SIG-M5 treated with dmso at 0.1 percent for 504 hours (cell line): Measurements from ENCODE around the gene FGF5.
A peak's percentile ranks its signal among the peaks of the same experiment; 100 is the strongest.
"Not testable (repeated sequence)": the region's sequence is repeated elsewhere in the genome, so short reads cannot be mapped to it uniquely, and the experiment has no call there.

ENCODE experiments used
- DNase-seq: peaks from one replicate; lab custom pipeline; 2025; ENCODE audit not compliant: unreplicated experiment; lab: John Stamatoyannopoulos, UW

Gene FGF5

DNA sequence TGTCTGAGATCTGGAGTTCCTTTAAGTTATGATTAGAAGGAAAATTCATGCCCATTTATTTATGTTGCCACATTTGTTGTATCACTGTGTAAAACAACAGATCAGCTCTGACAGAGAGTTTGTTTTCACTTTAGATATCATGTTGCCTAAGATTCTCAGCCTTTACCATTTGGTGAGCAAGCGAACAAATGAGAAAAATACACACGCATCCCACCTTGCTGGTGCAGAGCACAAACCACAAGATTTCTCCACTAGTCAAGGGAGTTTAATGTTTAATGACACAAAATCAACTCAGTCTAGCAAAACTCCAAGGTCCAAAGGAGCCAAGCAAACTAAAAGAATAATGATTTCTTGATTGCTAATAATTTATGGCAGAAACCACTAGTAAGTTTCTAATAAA, 27.7 kb downstream of the FGF5 start:
- DNase-seq, result no peak

DNA sequence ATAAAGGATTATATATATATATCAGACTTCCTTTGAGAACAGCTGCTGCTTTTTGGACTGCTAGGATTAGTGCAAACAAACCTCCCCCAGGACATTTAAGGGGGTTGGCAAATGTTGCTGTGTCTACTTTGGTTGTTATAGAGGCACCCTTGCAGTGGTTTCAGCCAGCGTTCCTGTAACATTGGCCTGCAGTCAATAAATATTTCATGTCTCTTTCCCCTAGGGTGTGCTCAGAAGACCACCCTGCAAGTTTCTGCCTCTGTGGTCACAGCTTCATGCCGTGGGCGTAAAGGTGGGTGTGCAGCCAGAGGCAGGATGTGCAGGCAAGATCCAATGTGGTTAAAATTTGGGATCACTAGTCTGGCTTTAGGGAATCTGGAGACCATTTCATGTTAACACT, 28.9 kb downstream of the FGF5 start:
- DNase-seq, result no peak

DNA sequence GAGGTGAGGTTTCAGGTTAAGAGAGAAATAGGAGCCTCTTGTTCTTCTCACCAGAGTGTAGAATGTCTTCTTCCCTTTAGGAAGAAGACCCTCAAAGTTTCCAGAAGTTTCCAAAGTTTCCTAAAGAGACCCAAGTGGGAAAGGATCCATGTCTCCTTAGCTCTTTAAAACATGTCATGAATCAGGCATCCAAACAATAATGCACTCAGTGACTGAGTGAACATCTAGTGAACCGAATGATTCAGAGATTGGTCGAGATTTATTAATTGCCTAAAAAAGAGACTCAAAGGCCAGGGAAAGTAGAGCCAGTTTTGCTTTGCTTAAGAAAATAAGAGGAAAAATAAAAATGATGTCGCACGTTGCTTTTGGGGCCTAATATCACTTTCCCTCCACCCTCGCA, 29.4 kb downstream of the FGF5 start:
- DNase-seq, result no peak

DNA sequence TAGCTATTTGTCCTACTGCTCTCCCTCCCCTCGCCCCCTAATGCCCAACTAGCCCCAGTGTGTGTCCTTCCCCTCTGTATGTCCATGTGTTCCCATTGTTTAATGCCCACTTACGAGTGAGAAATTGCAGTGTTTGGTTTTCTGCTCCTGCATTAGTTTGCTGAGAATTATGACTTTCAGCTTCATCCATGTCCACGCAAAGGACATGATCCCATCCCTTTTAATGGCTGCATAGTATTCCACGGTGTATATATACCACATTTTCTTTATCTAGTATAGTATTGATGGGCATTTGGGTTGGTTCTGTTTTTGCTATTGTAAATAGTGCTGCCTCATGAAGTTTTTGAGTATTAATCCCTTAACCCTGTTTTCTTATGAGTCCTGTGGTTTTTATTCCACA, 35.4 kb downstream of the FGF5 start:
- DNase-seq, result no peak

DNA sequence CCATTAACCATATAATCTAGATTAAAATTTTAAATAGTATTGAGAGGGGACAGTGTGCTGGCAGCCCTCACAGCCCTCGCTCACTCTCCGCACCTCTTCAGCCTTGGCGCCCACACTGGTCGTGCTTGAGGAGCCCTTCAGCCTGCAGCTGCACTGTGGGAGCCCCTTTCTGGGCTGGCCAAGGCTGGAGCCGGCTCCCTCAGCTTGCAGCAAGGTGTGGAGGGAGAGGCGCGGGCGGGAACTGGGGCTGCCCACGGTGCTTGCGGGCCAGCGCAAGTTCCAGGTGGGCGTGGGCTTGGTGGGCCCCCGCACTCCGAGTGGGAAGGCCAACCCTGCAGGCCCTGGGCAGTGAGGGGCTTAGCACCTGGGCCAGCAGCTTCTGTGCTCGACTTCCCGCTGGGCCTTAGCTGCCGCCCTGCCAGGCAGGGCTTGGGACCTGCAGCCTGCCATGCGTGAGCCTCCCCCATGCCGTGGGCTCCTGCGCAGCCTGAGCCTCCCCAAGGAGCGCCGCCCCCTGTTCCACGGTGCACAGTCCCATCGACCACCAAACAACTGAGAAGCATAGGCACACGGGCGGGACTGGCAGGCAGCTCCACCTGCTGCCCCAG, 36.3 kb downstream of the FGF5 start:
- DNase-seq, result no peak

DNA sequence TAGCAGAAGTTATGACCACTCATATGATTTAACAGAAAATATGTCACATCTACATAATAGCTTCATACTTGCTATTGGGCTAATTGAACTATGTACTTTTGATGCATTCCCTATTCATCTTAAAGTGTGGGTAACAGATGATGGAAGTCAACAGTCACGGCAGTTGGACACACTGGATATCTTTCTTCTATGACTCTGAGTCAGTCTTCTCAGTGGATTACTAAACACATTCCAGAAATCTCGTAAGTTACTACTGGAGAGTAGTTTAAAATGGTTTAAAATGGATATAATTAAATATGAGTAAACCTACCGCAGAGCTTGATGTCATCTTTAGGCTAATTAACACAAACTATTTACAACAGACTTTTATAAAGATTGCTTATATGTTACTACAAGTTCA, 39.0 kb downstream of the FGF5 start:
- DNase-seq, result no peak

DNA sequence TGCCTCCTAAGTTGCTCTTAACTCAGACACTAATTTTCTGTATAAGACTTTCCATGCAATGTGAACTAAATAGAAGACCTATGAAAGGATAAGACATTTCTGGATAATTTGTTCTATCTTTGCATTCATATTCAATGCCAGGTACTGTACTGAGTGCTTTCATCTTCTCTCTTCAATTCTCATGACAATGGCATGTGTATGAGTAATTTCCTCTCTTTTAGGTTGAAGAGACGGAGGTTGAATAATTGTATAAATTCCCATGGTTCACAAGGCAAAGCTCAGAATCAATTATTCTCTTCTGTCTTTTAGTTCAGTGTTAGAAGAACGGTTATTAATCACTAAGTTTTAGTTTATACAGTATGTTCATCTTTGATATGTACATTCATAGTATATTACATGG, 39.8 kb downstream of the FGF5 start:
- no peak for DNase-seq

DNA sequence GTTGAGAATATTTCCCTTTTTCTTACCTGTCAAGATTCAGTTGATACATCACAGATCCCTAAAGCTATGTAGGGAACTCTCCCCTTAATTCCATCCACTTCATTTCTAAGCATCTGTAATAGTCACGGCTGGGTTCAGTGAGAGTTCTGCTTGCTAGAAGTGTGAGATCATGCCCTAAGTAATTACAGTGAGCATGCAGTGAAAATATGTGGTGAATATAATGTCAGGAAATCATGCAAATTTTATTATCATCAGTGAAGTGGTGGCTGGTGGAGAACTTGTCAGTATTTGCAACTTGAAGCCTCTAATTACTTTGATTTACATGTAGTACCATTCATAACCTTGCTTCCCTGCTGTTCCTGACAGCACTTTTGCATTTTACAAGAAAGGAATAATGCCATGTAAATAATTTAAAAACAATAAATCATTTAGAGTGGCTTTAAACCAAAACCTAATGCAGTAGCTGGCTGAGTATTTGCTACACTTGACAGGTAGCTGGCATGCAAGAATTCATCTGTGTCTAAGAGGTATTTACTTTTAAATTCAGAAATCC, 40.8 kb downstream of the FGF5 start:
- DNase-seq, result no peak

DNA sequence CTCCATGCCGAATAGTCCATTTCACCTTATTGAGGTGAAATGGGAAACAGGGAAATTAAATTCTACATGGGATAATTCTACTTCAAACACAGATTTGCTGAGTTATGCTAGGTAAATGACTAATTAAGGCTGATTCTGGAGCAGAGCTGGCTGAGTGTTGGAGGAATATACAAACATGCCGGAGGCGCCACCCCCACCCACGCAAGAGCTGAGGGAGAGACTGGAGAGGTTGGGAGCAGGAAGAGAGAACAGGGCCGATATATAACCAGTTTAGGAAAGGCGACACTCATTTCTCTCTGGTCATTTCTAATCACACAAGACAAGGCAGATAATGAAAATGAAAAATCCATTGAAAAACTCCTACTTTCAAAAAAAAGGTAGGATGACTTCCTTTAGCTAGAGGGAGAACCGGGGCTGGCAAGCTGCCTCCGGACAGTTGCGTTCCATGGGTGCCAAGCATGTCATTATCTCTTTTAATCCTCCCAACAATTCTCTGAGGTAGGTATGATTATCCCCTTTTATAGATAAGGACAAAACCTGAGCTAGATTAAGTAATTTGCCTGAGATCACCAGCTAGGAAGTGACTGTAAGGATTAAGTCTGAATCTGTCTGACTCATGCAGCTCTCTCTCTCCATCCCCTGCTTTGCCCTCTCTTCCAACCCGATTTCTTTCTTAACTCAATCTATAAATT, 41.5 kb downstream of the FGF5 start:
- no peak for DNase-seq

DNA sequence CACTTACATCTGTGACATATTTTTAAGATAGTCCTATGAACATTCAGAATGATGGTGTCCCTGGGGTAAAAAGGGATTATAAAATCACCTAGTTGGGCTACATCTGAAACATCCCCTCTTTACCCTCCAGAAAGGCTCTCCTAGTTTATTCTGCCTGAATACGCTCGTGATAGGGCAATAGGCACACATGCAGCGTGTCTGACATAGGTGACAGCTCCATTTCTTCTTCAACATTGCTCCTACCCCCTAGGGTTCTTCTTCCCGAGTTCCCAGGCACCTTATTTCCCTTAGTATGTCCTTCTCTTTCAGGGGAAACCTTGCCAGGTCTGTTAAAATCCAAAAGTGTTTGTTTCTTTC, 42.0 kb downstream of the FGF5 start:
- no peak for DNase-seq

DNA sequence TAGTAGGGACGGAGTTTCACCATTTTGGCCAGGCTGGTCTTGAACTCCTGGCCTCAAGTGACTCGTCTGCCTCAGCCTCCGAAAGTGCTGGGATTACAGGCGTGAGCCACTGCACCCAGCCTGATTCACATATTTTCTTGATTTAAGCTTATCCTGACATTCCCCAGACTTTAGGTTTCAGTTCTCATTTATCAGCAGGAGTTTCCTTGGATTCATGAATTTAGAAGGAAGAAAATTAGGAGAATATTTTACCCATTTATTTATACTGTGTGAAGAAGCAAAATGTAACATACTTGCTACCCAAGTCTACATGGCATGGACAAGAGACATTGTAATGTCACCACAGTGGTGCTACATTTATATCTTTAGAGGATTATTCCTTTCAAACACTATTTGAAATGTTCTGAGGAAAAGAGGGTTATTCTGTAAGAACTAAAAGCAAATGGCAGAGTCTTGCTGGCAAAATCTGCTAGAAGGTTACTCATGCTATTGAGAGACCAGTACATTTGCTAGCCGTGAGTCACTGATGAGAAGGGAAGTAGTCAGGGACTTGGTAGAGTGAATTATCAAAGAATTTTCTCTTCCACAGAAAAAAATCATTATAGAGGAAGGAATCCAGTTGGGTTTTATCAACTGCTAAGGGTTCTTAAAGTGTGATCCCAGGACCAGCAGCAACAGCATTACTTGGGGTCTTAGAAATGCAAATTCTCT, 43.0 kb downstream of the FGF5 start:
- no peak for DNase-seq

DNA sequence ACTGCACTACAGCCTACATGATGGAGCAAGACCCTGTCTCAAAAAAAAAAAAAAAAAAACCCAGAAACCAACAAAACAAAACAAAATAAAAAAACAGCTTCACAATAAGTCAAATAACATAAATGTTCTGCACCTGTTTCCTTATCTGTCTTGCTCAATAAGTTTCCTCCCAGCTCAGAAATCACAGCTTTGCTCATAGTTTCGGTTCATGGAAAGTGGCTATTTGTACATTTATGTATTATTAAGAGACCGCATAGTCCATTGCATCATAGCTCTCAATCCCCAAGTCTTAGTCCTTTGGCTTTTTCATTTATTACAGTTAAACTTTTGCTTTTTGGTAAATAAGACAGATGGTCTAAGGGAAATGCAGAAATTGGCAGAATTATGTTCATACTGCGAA, 44.7 kb downstream of the FGF5 start:
- DNase-seq, result no peak

DNA sequence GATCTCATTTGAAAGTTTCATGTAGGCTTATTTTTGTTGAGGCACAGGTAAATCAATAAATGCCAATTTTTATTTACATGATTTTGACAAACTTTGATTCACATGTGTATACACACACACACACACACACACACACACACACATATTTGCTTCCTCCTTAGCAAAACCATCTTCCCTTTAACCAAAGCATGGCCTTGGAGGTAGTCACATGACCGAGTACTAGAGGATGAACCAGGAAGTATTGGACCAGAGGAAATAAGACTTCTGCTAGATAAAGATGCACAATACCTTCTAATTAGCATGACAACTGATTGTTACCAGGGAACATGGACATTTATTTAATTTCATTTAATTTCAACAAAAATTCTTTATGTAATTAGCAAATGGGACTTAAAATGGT, 45.7 kb downstream of the FGF5 start:
- DNase-seq, result no peak

DNA sequence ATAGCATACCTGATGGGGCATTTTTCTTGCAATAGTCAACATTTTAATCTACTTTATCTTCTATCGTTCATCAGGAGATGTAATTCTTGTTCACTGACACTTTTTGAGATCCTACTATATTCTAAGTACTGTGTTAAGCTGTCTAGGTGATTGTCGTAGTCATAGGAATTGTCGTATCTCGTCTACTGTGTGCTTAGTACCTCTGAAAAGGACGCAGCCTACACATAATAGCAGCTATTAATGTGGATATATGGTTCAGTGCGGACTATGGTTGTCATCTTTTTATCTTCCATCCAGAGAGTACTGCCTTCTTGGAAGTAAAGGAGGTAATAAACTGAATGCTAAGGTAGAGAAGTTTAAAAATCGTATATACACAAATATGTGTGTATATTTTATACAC, 47.2 kb downstream of the FGF5 start:
- DNase-seq, result no peak

DNA sequence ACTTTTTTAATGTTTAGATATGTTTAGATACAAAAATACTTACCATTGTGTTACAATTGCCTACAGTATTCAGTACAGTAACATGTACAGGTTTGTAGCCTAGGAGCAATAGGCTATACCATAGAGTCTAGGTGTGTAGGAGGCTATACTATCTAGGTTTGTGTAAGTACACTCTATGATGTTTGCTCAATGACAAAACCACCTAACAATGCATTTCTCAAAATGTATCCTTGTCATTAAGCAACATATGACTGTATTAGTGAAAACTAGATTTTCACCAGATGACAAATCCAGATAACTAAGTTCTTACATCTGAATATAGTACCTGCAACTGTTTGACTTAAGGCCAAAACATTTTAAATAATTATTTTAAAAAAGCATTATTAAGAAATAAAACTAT, 49.4 kb downstream of the FGF5 start:
- not testable (repeated sequence) for DNase-seq

DNA sequence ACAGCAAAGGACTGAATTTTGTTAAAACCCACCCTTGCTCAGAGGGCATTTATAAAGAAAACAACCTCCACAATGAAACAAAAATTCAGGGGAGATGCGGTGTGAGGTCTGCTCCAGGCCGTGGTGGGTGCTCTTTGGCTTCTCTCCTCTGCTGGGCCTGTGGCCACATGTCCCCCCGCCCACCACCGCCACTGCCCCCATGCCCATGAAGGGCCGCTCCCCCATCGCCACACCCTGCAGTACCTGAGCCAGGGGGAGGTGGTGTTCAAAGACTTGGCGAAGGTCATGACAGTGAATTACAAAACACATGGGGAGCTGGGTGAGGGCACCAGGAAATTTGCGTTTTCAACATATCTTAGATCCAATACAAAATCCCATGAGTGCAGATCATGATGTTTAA, 54.9 kb downstream of the FGF5 start:
- no peak for DNase-seq

DNA sequence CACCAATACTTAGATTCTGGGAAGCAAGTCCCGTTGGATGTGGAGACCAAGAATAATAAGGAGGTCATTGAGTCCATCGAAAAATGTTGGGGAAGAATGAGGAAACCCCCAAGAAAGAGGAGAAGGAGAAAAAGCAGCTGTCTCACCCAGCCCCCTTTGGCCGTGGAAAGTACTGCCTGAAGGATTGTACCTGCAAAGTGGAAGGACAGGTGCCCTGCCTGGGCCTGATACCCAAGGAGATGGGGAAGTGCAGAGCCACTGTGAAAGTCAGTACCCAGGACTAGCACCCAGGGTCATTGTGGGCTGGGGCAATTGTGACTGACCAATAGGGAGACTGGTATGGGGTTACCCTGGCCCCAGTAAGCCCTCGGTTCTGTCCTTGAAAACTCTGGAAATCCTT, 55.3 kb downstream of the FGF5 start:
- no peak for DNase-seq

DNA sequence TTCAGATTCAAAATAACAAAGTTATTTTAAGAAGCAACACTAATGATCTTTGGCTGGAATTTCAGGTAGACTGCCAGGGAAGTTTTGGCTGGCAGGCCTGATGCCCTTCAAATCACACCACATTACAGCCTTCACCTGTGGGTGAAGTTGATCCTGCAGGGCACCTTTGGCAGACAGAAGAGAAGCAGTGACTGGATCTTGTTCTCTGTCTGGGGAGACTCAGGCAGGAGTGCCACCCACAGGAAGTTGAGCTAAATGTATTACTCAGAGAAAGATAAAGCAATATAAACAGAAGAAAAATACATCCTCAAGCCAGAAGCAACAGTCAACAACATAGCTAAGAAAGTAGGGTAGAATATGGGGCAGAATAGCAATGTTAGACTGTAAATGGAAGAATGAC, 56.3 kb downstream of the FGF5 start:
- DNase-seq, result peak; percentile 4

DNA sequence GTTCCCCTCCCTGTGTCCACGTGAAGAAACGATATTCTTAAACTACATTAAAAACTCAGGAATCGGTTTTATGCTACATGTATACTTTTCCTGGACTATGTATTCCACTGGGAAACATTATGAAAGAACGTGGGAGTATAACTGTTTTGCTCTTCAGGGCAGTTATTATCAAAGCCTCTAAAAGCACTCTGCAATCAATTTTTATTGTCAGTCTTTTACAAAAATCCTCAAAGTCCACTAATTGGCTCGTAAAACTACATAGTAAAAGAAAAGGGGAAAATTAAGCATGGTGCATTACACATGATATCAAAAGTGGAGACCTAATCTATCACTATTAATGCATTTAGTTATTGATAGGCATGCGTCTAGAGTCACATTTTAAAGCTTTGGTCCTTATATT, 57.7 kb downstream of the FGF5 start:
- DNase-seq, result no peak

DNA sequence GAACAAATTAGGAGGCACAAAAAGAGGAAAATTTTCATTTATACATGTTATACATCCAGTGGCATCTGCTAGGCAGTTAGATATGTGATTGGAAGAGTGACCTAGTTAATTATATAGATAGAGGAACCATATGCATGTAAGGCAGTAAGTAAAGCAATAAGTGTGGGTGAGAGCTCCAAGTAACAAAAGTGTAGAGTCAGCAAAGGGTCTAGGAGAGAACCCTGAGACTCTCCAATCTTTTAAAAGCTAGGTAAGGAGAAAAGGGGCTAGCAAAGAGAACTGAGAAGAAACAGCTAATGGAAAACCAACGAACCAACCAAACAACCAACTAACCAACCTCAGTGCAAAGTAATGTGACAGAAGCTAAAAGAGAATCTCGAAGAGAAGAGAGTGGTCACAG, 65.2 kb downstream of the FGF5 start:
- DNase-seq, result no peak

DNA sequence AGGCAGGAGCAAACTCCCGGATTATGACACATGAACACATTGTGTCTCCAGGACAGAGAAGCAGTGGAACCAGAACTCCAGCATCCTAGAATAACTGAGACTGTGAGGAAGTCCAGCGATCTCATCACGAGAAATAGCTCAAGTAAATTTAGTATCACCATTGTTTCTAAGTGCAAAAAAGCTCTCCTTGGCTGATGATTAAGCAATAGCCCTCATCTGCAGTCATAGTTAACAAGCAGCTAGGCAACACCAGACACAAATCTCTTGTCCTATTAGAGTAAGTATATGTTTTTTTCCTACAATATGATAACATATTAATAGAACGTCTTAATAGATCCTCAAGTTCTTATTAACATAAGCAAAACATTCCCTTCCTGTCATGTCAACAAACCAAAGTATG, 66.7 kb downstream of the FGF5 start:
- no peak for DNase-seq

DNA sequence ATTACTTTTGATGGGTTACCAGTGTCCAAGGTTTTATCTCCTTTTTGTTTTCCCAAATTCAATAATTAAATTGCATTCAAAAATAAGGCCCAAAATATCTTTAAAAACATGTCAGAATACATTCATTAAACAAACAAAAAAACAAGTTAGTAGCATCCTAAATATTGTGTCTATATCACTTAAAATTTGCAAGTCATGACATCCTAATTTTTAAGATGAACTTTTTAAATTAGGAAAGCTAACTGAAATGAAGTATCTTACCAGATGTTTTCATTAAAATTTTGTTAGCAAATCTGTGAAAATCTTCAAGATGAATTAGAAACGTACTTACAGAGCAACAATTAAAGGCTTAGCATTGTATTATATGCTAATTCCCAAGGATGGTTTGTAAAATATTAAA, 68.1 kb downstream of the FGF5 start:
- no peak for DNase-seq

DNA sequence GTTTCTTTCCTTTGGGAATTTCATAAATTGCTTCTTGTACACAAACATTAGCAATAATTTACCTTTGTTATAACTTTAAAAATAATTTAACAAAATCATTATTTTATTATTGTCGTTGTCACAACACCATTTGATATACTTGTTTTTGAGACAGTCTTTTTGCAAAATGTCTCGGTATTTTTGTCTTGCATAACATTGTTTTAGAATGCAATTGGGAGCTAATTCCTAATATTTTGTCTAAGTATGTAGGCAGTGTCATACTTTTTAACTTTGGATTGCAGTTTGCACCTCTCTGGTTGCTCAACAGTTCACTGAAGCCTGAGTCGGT, 68.7 kb downstream of the FGF5 start:
- DNase-seq, result no peak
